HepG2 (cell line): Measurements from ENCODE around the gene ANKIB1. TPM values are rescaled to one million over a fixed set of nuclear protein-coding genes. Genes with fewer than 3 reads are reported as not detected.
A peak's percentile ranks its signal among the peaks of the same experiment; 100 is the strongest.

Experiments
- BCLAF1 ChIP-seq: fragments of 450-650 bp; IDR thresholded peaks from 2 replicates; pipeline ENCODE4 v1.6.1; 2017; ENCODE audit warnings: mild to moderate bottlenecking
- CTCF ChIP-seq: sonication (generic); formaldehyde crosslinking; IDR thresholded peaks from 2 replicates; pipeline ENCODE4 v1.5.0; 2020; ENCODE audit warnings: mild to moderate bottlenecking, missing genetic modification reagents, moderate library complexity
- FOXP1 ChIP-seq, 2 experiments: fragments of 450-650 bp in 1 of 2; IDR thresholded peaks; 2 replicates each; pipeline ENCODE4 v1.6.1; 2017 to 2018; ENCODE audit warnings: antibody characterized with exemption in 1 of 2
- HNF1B ChIP-seq: sonication (generic); formaldehyde crosslinking; IDR thresholded peaks from 2 replicates; pipeline ENCODE4 v1.5.1; 2020; ENCODE audit warnings: mild to moderate bottlenecking, moderate library complexity, missing genetic modification reagents
- HNRNPUL1 ChIP-seq: fragments of 200-400 bp; formaldehyde crosslinking; IDR thresholded peaks from 2 replicates; pipeline ENCODE4 v1.6.1; 2017; ENCODE audit warnings: low read depth, mild to moderate bottlenecking, low read length, moderate library complexity
- HOXA3 ChIP-seq: sonication (generic); formaldehyde crosslinking; IDR thresholded peaks from 2 replicates; pipeline ENCODE4 v1.5.0; 2020; ENCODE audit warnings: missing genetic modification reagents
- KLF9 ChIP-seq: IDR thresholded peaks from 2 replicates; pipeline ENCODE4 v1.6.1; 2016; ENCODE audit warnings: low read depth
- MLX ChIP-seq: IDR thresholded peaks from 2 replicates; pipeline ENCODE4 v1.6.1; 2016
- NCOA2 ChIP-seq: sonication (generic); formaldehyde crosslinking; IDR thresholded peaks from 2 replicates; pipeline ENCODE4 v1.8.0; 2022; ENCODE audit warnings: inconsistent platforms
- RCOR2 ChIP-seq: IDR thresholded peaks from 2 replicates; pipeline ENCODE4 v1.6.1; 2016; ENCODE audit warnings: missing biosample characterization, missing genetic modification reagents
- REXO4 ChIP-seq: sonication (generic); formaldehyde crosslinking; IDR thresholded peaks from 2 replicates; pipeline ENCODE4 v1.8.0; 2022; ENCODE audit warnings: missing genetic modification reagents, mild to moderate bottlenecking, borderline replicate concordance
- SMARCC2 ChIP-seq: fragments of 450-650 bp; IDR thresholded peaks from 2 replicates; pipeline ENCODE4 v1.6.1; 2017; ENCODE audit warnings: antibody characterized with exemption, mild to moderate bottlenecking
- TBP ChIP-seq: sonication (generic); formaldehyde crosslinking; IDR thresholded peaks from 2 replicates; pipeline ENCODE4 v1.5.0; 2020; ENCODE audit warnings: missing genetic modification reagents
- TERF1 ChIP-seq: sonication (generic); formaldehyde crosslinking; IDR thresholded peaks from 2 replicates; pipeline ENCODE4 v1.8.0; 2022; ENCODE audit warnings: mild to moderate bottlenecking, missing genetic modification reagents, moderate library complexity
- TFAP4 ChIP-seq: sonication (generic); IDR thresholded peaks from 2 replicates; pipeline ENCODE4 v1.6.1; 2016; ENCODE audit warnings: low read depth, borderline replicate concordance
- ZNF30 ChIP-seq: sonication (generic); formaldehyde crosslinking; IDR thresholded peaks from 2 replicates; pipeline ENCODE4 v1.5.0; 2020; ENCODE audit warnings: mild to moderate bottlenecking, missing genetic modification reagents
- ZNF451 ChIP-seq: sonication (generic); formaldehyde crosslinking; IDR thresholded peaks from 2 replicates; pipeline ENCODE4 v1.5.0; 2020; ENCODE audit warnings: mild to moderate bottlenecking, missing genetic modification reagents
- ZNF670 ChIP-seq: sonication (generic); formaldehyde crosslinking; IDR thresholded peaks from 2 replicates; pipeline ENCODE4 v1.8.0; 2022; ENCODE audit warnings: mild to moderate bottlenecking, missing genetic modification reagents, borderline replicate concordance
- ZNF780A ChIP-seq: sonication (generic); formaldehyde crosslinking; IDR thresholded peaks from 2 replicates; pipeline ENCODE4 v1.8.0; 2022; ENCODE audit warnings: mild to moderate bottlenecking, missing genetic modification reagents, moderate library complexity
- ZNF83 ChIP-seq: sonication (generic); formaldehyde crosslinking; IDR thresholded peaks from 2 replicates; pipeline ENCODE4 v1.4.0; 2020; ENCODE audit warnings: missing genetic modification reagents, mild to moderate bottlenecking, borderline replicate concordance
- polyA plus RNA-seq, 8 experiments: library from polyadenylated mRNA; depleted of rRNA in 3 of 8; stranded (reverse) in 7 of 8; unstranded in 1 of 8; fragments of >200 nt; fragmentation: Illumina TruSeq in 4 of 8; extraction: Trizol in 4 of 8; gene quantifications; 2 replicates each; pipeline versions ENCODE4 v1.2.1 to v1.2.3, GENCODE V29; 2011 to 2016; ENCODE audit warnings: low read depth in 4 of 8, missing spikeins in 1 of 8, mixed read lengths in 1 of 8; ENCODE audit not compliant: insufficient read depth in 1 of 8
- total RNA-seq, 5 experiments: library from RNA; depleted of rRNA; stranded (reverse); fragments of >200 nt; fragmentation: Illumina TruSeq; extraction: Trizol; gene quantifications; 2 replicates each; pipeline ENCODE4 v1.2.3, GENCODE V29; 2016; ENCODE audit warnings: low read depth in 1 of 5

Gene ANKIB1
- total and polyA plus RNA-seq, 2 of the 13 experiments (the other 11 are each of a cell fraction or from before 2014, with no cell fraction given), result 28.7 to 29.6 TPM

- TF ChIP-seq MLX (CRISPR knock-in tag), result no peak
- no peak for TF ChIP-seq ZNF670 (CRISPR knock-in tag)
- TF ChIP-seq ZNF780A (CRISPR knock-in tag), result no peak
- no peak for TF ChIP-seq KLF9 (CRISPR knock-in tag)
- no peak for TF ChIP-seq TBP (CRISPR knock-in tag)
- TF ChIP-seq FOXP1 (IDR thresholded peaks at IDR 0.05), result no peak
- no peak; the same call in 1 of the 2 replicates for TF ChIP-seq FOXP1 (CRISPR knock-in tag; IDR thresholded peaks at IDR 0.05)
- peak; percentile 20; the same call in 1 of the 2 replicates for TF ChIP-seq CTCF
- TF ChIP-seq SMARCC2, result no peak
- no peak for TF ChIP-seq REXO4 (CRISPR knock-in tag)
- TF ChIP-seq HNF1B (CRISPR knock-in tag), result peak; percentile 85
- TF ChIP-seq RCOR2 (CRISPR knock-in tag), result no peak
- TF ChIP-seq TFAP4, result peak; percentile 74; the same call in 1 of the 2 replicates
- no peak for TF ChIP-seq TERF1 (CRISPR knock-in tag)
- TF ChIP-seq BCLAF1, result no peak
- no peak for TF ChIP-seq ZNF83 (CRISPR knock-in tag)
- peak; percentile 50; the same call in 1 of the 2 replicates for TF ChIP-seq HOXA3 (CRISPR knock-in tag)
- no peak for TF ChIP-seq NCOA2 (CRISPR knock-in tag)
- TF ChIP-seq ZNF451 (CRISPR knock-in tag), result no peak; the same call in 1 of the 2 replicates
- no peak for TF ChIP-seq ZNF30 (CRISPR knock-in tag)
- TF ChIP-seq HNRNPUL1, result no peak
Measured at GRCh38 chr7:92245487-92246359, at the start of gene ANKIB1, which contains the start of gene KRIT1 (continued).
